Endothelial cell of umbilical vein (primary cell): ENCODE results near the gene GON4L. TPM values are rescaled to one million over a fixed set of nuclear protein-coding genes. Genes with fewer than 3 reads are reported as not detected.
A peak's percentile ranks its signal among the peaks of the same experiment; 100 is the strongest.

Experiments used
- BruUV-seq: library from RNA; stranded (reverse); fragments of 400-500 nt; replicated peaks from 2 replicates; lab custom pipeline; 2021; lab: Mats Ljungman, UMichigan
- CTCF ChIA-PET: fragments of 300-600, 350-600 bp; sonication (Branson Sonifier 250); formaldehyde crosslinking; loops from one replicate; lab custom pipeline; 2021; ENCODE audit warnings: antibody characterized with exemption, inconsistent platforms; lab: Charles Lee
- POLR2A ChIA-PET: fragments of 300-600, 350-600 bp; sonication (Branson Sonifier 250); formaldehyde crosslinking; loops from one replicate; lab custom pipeline; 2021; ENCODE audit warnings: antibody characterized with exemption, inconsistent platforms; lab: Charles Lee
- DNase-seq: peaks from one replicate; pipeline ENCODE4 v3.0.0-alpha.2; 2011; ENCODE audit warnings: low read depth, low spot score
- FAIRE-seq: peaks from 2 replicates; lab custom pipeline; 2011; peaks lifted over from hg19 to GRCh38; lab: Jason Lieb, UNC
- H2AFZ ChIP-seq: 2 replicates; pipeline ENCODE4 v1.6.0; 2012; ENCODE audit warnings: low read depth, low read length, control low read depth, inconsistent platforms
- H3K27ac ChIP-seq: 2 replicates; pipeline ENCODE4 v1.5.1; 2011; ENCODE audit warnings: low read depth, mild to moderate bottlenecking, control low read depth, low read length, moderate library complexity; ENCODE audit not compliant: insufficient read depth
- H3K27me3 ChIP-seq, 2 experiments: 2 replicates each; pipeline versions ENCODE4 v1.6.0 to v1.6.1; 2011; ENCODE audit warnings: low read length in 2 of 2, mixed read lengths in 1 of 2; ENCODE audit not compliant: control insufficient read depth in 2 of 2, insufficient read depth in 2 of 2
- H3K36me3 ChIP-seq, 2 experiments: 2 replicates in 1 of 2; 3 replicates in 1 of 2; pipeline ENCODE4 v1.5.1; 2011; ENCODE audit warnings: low read length in 2 of 2, mild to moderate bottlenecking in 1 of 2, moderate library complexity in 1 of 2; ENCODE audit not compliant: control insufficient read depth in 2 of 2, insufficient read depth in 2 of 2; ENCODE audit errors: extremely low read depth in 1 of 2
- H3K4me1 ChIP-seq: 3 replicates; pipeline ENCODE4 v1.5.1; 2011; ENCODE audit warnings: mild to moderate bottlenecking, low read length; ENCODE audit not compliant: control insufficient read depth, insufficient read depth; ENCODE audit errors: extremely low read depth
- H3K4me2 ChIP-seq: 2 replicates; pipeline ENCODE4 v1.6.1; 2011; ENCODE audit warnings: low read length, control low read depth, mixed read lengths; ENCODE audit not compliant: insufficient read depth
- H3K4me3 ChIP-seq, 3 experiments: fragments of 200-600 bp in 1 of 3; sonication (generic), shearing (Covaris generic) in 1 of 3; replicated peaks in 1 of 3; 2 replicates each; pipeline ENCODE4 v1.5.1; 2011 to 2016; ENCODE audit warnings: control low read depth in 3 of 3, low read length in 3 of 3, mild to moderate bottlenecking in 2 of 3, inconsistent platforms in 1 of 3, low read depth in 1 of 3, moderate library complexity in 1 of 3; ENCODE audit not compliant: insufficient read depth in 1 of 3
- H3K79me2 ChIP-seq: 2 replicates; pipeline ENCODE4 v1.6.0; 2012; ENCODE audit warnings: low read length, inconsistent platforms; ENCODE audit not compliant: control insufficient read depth, insufficient read depth
- H3K9ac ChIP-seq: replicated peaks from 2 replicates; pipeline ENCODE3; 2011; ENCODE audit warnings: low read length, control low read depth; ENCODE audit not compliant: insufficient read depth; ENCODE audit errors: extremely low read depth
- H3K9me1 ChIP-seq: replicated peaks from 3 replicates; pipeline ENCODE4 v1.6.0; 2011; ENCODE audit warnings: mild to moderate bottlenecking, low read length; ENCODE audit not compliant: control insufficient read depth, insufficient read depth; ENCODE audit errors: extremely low read depth
- H3K9me3 ChIP-seq: replicated peaks from 2 replicates; pipeline ENCODE4 v1.5.1; 2012; ENCODE audit warnings: low read length, inconsistent platforms; ENCODE audit not compliant: control insufficient read depth, insufficient read depth
- H4K20me1 ChIP-seq: replicated peaks from 2 replicates; pipeline ENCODE3; 2011; ENCODE audit warnings: mild to moderate bottlenecking, low read length; ENCODE audit not compliant: control insufficient read depth, insufficient read depth; ENCODE audit errors: extremely low read depth
- EZH2 ChIP-seq: IDR thresholded peaks from 2 replicates; pipeline ENCODE4 v1.6.1; 2012; ENCODE audit warnings: borderline replicate concordance, low read depth, mild to moderate bottlenecking, moderate library complexity, low read length, inconsistent platforms; ENCODE audit not compliant: severe bottlenecking
- FOS ChIP-seq: IDR thresholded peaks from 2 replicates; pipeline ENCODE4 v1.6.1; 2011; ENCODE audit warnings: mild to moderate bottlenecking, low read length, moderate library complexity, borderline replicate concordance; ENCODE audit not compliant: insufficient read depth
- JUN ChIP-seq: IDR thresholded peaks from 2 replicates; pipeline ENCODE4 v1.6.1; 2011; ENCODE audit warnings: borderline replicate concordance, low read depth; ENCODE audit not compliant: insufficient read length, insufficient read depth
- POLR2A ChIP-seq: IDR thresholded peaks from 2 replicates; pipeline ENCODE4 v1.6.1; 2012; ENCODE audit warnings: low read depth, mild to moderate bottlenecking, control low read depth, low read length
- POLR2AphosphoS5 ChIP-seq: IDR thresholded peaks from 2 replicates; pipeline ENCODE4 v1.6.1; 2012; ENCODE audit warnings: low read depth, mild to moderate bottlenecking, control low read depth, low read length, moderate library complexity; ENCODE audit not compliant: insufficient read depth
- dilution Hi-C: fragments of 300-500 bp; cut with MboI; formaldehyde crosslinking; loops from one replicate; pipeline ENCODE4 v1.15.0; 2019; ENCODE audit warnings: low sequenced_read_pairs; ENCODE audit not compliant: extremely low pct_ligation_motif_present
- intact Hi-C: fragments of 100-400 bp; cut with micrococcal nuclease; formaldehyde crosslinking; loops from one replicate; pipeline ENCODE4 v1.10.0; 2022
- polyA plus RNA-seq, 4 experiments: library from polyadenylated mRNA; depleted of rRNA in 3 of 4; stranded (reverse) in 3 of 4; unstranded in 1 of 4; fragments of >200 nt; gene quantifications; 2 replicates each; pipeline versions ENCODE4 v1.2.1 to v1.2.3, GENCODE V29; 2011 to 2012; ENCODE audit warnings: missing spikeins in 1 of 4
- total RNA-seq: library from RNA; stranded (reverse); gene quantifications from 2 replicates; pipeline ENCODE4 v1.2.3, GENCODE V29; 2021
- TF ChIP-seq, protein P1 (sequence below), 2 donors: IDR thresholded peaks; 1 replicate in 1 of 2; 2 replicates in 1 of 2; pipeline ENCODE4 v1.5.1; 2011; ENCODE audit warnings: low read length in 2 of 2, mild to moderate bottlenecking in 2 of 2, moderate library complexity in 2 of 2, control low read depth in 1 of 2, inconsistent platforms in 1 of 2, low read depth in 1 of 2; ENCODE audit not compliant: insufficient read depth in 1 of 2; ENCODE audit errors: extremely low read depth in 1 of 2

GON4L gene
- total and polyA plus RNA-seq, 2 donors (not counting 3 experiments of a cell fraction or from before 2014, with no cell fraction given): 30.5 to 58.7 TPM

GRCh38 chr1:155859881-155860871 lies 3.2 kb upstream of the GON4L start:
- Histone ChIP-seq H4K20me1 (no peaks in the 10 kb centered on the region), H3K79me2 (peaks cover 17% of the 10 kb centered on the region), H3K9me1 (no peaks in the 10 kb centered on the region), H3K27ac (peak overlapping the region; percentile 95), H3K36me3 (no peaks in the 10 kb centered on the region), H3K9me3 (no peaks in the 10 kb centered on the region), H3K4me2 (peak overlapping the region; percentile 92), H3K27me3 (no peaks in the 10 kb centered on the region), H3K4me3 (peak overlapping the region in 2 of 3 experiments; percentile 52 to 79), H2AFZ (peak overlapping the region; percentile 35), H3K4me1 (peaks cover 21% of the 10 kb centered on the region), H3K9ac (peak overlapping the region; percentile 98)
- intact Hi-C loops: loop anchor here (1.0 to 10.0 kb wide), 4 partner anchors 33 to 175 kb away; partner anchors contain the start of genes DAP3, KHDC4 and YY1AP1
- peak; percentile 53 for FAIRE-seq
- TF ChIP-seq, protein P1, sequence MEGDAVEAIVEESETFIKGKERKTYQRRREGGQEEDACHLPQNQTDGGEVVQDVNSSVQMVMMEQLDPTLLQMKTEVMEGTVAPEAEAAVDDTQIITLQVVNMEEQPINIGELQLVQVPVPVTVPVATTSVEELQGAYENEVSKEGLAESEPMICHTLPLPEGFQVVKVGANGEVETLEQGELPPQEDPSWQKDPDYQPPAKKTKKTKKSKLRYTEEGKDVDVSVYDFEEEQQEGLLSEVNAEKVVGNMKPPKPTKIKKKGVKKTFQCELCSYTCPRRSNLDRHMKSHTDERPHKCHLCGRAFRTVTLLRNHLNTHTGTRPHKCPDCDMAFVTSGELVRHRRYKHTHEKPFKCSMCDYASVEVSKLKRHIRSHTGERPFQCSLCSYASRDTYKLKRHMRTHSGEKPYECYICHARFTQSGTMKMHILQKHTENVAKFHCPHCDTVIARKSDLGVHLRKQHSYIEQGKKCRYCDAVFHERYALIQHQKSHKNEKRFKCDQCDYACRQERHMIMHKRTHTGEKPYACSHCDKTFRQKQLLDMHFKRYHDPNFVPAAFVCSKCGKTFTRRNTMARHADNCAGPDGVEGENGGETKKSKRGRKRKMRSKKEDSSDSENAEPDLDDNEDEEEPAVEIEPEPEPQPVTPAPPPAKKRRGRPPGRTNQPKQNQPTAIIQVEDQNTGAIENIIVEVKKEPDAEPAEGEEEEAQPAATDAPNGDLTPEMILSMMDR (IDR thresholded peaks at IDR 0.05; ENCODE audit: extremely low read depth in 1 of 2, insufficient read depth in 1 of 2, low read depth in 1 of 2, low read length in 2 of 2): no peak
- peak; percentile 13 for TF ChIP-seq POLR2AphosphoS5
- peak; percentile 66 for TF ChIP-seq JUN
- peak; percentile 59 for TF ChIP-seq POLR2A
- no peak for TF ChIP-seq EZH2
- no peak for TF ChIP-seq FOS
- BruUV-seq: TSS peak; percentile 14
- DNase-seq: peak; percentile 88
- POLR2A ChIA-PET: interaction anchor here (1.2 to 2.9 kb wide), 3 partner anchors 9 to 33 kb away, joined by 3 to 14 read pairs (median 4); no protein-coding TSS in a partner anchor
- dilution Hi-C loops: no loop called here
- CTCF ChIA-PET: interaction anchor here (0.6 to 3.5 kb wide), 6 partner anchors 9 to 206 kb away, joined by 3 to 11 read pairs (median 6); no protein-coding TSS in a partner anchor
